Measurements from ENCODE around the gene CNOT8.
"Not testable (repeated sequence)": the region's sequence is repeated elsewhere in the genome, so short reads cannot be mapped to it uniquely, and the experiment has no call there.

The CNOT8 gene

DNA sequence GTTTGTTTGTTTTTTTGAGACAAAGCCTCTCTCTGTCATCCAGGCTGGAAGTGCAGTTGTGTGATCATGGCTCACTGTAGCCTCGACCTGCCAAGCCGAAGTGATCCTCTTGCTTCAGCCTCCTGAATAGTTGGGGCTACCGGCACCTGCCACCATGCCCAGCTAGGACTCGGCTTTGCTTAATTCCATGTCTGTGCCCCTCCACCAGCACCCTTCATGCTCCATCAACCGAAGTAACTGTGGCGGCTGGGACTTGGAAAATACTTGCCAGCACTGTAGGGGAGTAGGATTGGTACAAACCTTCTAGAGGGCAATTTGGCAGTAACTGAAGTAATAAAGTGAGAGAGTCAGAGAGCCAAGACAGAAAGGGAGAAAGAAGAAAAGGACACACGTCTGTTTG, 27.0 kb upstream of the CNOT8 start:
- TF ChIP-seq, protein P1, sequence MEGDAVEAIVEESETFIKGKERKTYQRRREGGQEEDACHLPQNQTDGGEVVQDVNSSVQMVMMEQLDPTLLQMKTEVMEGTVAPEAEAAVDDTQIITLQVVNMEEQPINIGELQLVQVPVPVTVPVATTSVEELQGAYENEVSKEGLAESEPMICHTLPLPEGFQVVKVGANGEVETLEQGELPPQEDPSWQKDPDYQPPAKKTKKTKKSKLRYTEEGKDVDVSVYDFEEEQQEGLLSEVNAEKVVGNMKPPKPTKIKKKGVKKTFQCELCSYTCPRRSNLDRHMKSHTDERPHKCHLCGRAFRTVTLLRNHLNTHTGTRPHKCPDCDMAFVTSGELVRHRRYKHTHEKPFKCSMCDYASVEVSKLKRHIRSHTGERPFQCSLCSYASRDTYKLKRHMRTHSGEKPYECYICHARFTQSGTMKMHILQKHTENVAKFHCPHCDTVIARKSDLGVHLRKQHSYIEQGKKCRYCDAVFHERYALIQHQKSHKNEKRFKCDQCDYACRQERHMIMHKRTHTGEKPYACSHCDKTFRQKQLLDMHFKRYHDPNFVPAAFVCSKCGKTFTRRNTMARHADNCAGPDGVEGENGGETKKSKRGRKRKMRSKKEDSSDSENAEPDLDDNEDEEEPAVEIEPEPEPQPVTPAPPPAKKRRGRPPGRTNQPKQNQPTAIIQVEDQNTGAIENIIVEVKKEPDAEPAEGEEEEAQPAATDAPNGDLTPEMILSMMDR (IDR thresholded peaks at IDR 0.05; ENCODE audit: borderline replicate concordance, control extremely low read depth, extremely low read depth, insufficient read depth, missing control alignments) = no peak
- in situ Hi-C loops (cut with MboI; ENCODE audit: low sequenced_read_pairs, unreplicated experiment) = no loop called here
- DNase-seq (ENCODE audit: low spot score) = no peak

DNA sequence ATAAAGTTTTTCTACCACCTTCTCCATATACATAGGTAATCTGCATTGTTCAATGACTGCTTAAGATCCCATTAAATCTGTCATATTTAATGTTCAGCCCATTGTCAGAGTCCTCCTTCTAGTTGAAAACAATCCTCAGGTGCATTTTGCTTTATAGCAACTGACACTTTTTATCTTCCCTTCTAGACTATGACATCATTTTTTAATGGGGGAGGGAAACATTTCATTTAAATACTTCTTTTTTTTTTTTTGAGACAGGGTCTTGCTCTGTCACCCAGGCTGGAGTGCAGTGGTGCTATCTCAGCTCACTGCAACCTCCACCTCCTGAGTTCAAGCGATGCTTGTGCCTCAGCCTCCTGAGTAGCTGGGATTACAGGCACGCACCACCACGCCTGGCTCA, 25.6 kb upstream of the CNOT8 start:
- in situ Hi-C loops (cut with MboI; ENCODE audit: low sequenced_read_pairs, unreplicated experiment); DNase-seq (ENCODE audit: low spot score): not testable (repeated sequence)

DNA sequence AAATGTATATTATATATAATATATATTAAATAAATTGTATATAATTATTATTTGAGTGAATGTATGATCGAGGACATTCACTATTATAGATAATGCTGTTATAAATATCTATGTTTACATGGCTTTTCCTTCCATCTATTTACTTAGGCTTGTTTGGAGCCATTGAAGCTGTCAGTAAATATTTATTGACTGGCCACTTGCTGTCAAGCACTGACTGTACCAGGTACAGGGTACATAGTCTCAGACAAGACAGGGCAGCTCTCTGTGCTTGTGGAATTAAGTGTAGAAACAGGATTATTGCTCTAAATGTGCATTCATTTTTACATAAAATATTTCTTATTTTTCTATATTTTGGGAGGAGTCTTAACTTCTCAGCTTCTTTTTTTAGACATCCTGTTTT, 24.4 kb upstream of the CNOT8 start:
- no peak for DNase-seq (ENCODE audit: low spot score)
- in situ Hi-C loops (cut with MboI; ENCODE audit: low sequenced_read_pairs, unreplicated experiment) = no loop called here
- TF ChIP-seq, protein P1 (IDR thresholded peaks at IDR 0.05; ENCODE audit: borderline replicate concordance, control extremely low read depth, extremely low read depth, insufficient read depth, missing control alignments) = no peak

DNA sequence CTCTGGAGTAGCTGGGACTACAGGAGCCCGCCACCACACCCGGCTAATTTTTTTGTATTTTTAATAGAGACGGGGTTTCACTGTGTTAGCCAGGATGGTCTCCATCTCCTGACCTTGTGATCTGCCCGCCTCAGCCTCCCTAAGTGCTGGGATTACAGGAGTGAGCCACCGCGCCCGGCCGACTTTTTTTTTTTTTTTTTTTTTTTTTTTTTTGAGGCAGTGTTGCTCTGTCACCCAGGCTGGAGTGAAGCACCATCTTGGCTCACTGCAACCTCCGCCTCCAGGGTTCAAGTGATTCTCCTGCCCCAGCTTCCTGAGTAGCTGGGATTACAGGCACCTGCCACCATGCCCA, 22.8 kb upstream of the CNOT8 start:
- in situ Hi-C loops (cut with MboI; ENCODE audit: low sequenced_read_pairs, unreplicated experiment) = not testable (repeated sequence)

DNA sequence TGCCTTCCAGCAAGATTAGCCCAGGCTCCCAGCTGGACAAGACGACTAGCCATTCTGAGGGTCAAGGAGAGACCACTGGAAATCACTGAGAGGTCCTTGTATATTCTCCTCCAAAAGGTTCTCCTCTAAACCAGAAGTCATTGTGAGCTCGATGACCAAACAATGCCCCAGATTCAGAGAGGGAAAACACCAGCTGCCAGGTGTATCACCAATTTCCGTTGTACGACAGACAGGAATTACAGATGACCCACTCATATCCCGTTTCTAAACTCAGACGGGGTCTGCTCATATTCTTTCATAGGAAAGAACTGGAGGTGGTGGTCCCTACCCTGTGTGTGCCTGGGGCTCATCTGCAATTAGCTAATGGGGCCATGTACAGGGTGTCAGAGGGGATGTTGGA, 22.2 kb upstream of the CNOT8 start:
- TF ChIP-seq, protein P1 (IDR thresholded peaks at IDR 0.05; ENCODE audit: borderline replicate concordance, control extremely low read depth, extremely low read depth, insufficient read depth, missing control alignments) = no peak
- DNase-seq (ENCODE audit: low spot score) = no peak
- in situ Hi-C loops (cut with MboI; ENCODE audit: low sequenced_read_pairs, unreplicated experiment) = no loop called here

More for the DNA sequence above, 22.8 kb upstream of the CNOT8 start:
- not testable (repeated sequence) for DNase-seq (ENCODE audit: low spot score)

DNA sequence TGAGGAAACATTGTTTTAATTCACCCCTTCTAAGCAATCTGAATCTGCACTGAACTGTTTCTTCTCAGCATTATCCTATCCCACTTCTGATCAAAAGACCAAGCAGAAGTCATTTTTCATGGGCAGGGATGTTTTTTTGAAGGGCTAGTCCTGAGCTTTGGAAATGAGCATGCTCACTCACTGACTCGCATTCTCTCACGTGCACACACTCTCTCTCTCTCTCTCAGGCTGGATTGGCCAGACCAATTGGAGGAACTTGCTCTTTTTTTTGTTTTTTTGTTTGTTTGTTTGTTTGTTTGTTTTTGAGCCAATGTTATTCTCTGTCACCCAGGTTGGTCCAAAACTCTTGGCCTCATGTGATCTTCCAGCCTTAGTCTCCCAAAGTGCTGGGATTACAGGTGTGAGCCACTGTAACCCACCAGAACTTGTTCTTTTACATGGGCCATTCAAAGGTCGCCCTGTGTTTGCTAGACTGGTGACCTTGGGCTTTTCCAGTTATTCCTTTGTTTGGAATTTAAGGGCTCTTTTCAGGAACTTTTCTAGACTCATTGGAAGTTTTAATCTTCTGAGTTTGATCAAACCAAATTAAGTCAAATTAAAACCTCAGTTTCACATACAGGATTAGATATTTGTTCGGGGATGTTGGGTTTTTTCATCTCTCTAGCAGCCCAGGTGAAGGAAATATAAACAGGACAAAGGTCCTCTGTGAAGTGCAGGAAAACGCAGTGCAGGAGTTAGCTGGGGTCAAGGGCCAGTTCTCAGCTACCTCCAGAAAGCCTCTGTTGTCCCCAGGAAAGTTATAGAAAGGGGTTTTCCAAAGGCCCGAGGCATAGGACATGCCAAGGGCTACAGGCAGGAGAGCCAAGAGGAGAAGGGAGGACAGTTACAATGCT, 21.2 kb upstream of the CNOT8 start:
- DNase-seq (ENCODE audit: low spot score) = no peak
- in situ Hi-C loops (cut with MboI; ENCODE audit: low sequenced_read_pairs, unreplicated experiment) = no loop called here
- TF ChIP-seq, protein P1 (IDR thresholded peaks at IDR 0.05; ENCODE audit: borderline replicate concordance, control extremely low read depth, extremely low read depth, insufficient read depth, missing control alignments) = no peak

DNA sequence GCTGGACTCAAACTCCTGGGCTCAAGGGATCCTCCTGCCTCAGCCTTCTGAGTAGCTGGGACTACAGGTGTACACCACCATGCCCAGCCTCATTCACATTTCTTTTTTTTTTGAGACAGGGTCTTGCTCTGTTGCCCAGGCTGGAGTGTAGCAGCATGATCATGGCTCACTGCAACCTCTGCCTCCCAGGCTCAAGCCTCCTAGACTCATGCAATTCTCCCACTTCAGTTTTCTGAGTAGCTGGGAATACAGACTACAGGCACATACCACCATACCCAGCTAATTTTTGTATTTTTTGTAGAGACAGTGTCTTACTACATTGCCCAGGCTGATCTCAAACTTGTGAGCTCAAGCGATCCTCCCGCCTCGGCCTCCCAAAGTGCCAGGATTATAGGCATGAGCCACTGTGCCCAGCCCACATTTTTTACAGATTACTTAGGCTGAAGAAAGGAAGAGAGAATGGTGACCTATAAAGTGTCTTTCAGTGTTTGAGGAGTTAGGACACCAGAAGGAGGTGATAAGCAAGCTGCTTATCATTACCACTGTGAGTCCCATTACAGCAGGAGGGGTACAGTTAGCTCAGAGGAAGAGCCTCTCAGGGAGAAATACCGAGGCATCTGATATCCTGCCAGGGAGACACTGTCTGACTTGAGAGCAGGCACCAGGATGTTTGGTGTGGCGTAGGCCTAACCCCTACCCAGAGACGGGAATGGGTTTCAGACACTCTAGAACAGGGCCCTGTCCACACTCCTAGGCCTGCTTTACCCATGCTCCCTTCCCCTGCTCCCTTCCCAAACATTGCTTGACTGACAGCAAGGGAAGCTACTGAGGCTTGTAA, 17.8 kb upstream of the CNOT8 start:
- no peak for DNase-seq (ENCODE audit: low spot score)
- in situ Hi-C loops (cut with MboI; ENCODE audit: low sequenced_read_pairs, unreplicated experiment) = no loop called here
- TF ChIP-seq, protein P1 (IDR thresholded peaks at IDR 0.05; ENCODE audit: borderline replicate concordance, control extremely low read depth, extremely low read depth, insufficient read depth, missing control alignments) = no peak
